SK-N-MC (cell line): ENCODE measurements around the gene IGIP.

Source experiments
- DNase-seq: peaks from one replicate; pipeline ENCODE4 v3.0.0-alpha.2; 2011; ENCODE audit warnings: low read depth, low spot score
- H3K27ac ChIP-seq: fragments of 200-600 bp; sonication (generic); 2 replicates; pipeline ENCODE4 v1.5.1; 2016; ENCODE audit warnings: mixed run types
- H3K36me3 ChIP-seq: fragments of 200-600 bp; sonication (generic); 2 replicates; pipeline ENCODE4 v1.6.1; 2017; ENCODE audit warnings: antibody characterized with exemption, low read length, mixed read lengths; ENCODE audit not compliant: insufficient read depth
- H3K4me3 ChIP-seq: fragments of 200-600 bp; sonication (generic); 2 replicates; pipeline ENCODE4 v1.5.1; 2016
- H3K9ac ChIP-seq: fragments of 200-600 bp; sonication (generic); 2 replicates; pipeline ENCODE4 v1.8.0; 2017; ENCODE audit warnings: mixed run types, mixed read lengths; ENCODE audit not compliant: insufficient read length
- H3K9me3 ChIP-seq: fragments of 200-600 bp; sonication (generic); 2 replicates; pipeline ENCODE4 v1.6.1; 2017; ENCODE audit warnings: low read depth, mild to moderate bottlenecking, antibody characterized with exemption, low read length, moderate library complexity, mixed read lengths
- EZH2 ChIP-seq: fragments of 200-600 bp; sonication (generic); IDR thresholded peaks from one replicate; pipeline ENCODE4 v1.6.1; 2017; ENCODE audit warnings: antibody characterized with exemption
- FOXP2 ChIP-seq: optimal IDR thresholded peaks from 2 replicates; pipeline ENCODE3; 2011; ENCODE audit warnings: mild to moderate bottlenecking, moderate library complexity; ENCODE audit not compliant: insufficient read depth; ENCODE audit errors: extremely low read length, control extremely low read depth
- POLR2AphosphoS5 ChIP-seq: IDR thresholded peaks from 2 replicates; pipeline ENCODE4 v1.6.1; 2012; ENCODE audit warnings: mild to moderate bottlenecking, low read depth, low read length, borderline replicate concordance

IGIP gene

DNA sequence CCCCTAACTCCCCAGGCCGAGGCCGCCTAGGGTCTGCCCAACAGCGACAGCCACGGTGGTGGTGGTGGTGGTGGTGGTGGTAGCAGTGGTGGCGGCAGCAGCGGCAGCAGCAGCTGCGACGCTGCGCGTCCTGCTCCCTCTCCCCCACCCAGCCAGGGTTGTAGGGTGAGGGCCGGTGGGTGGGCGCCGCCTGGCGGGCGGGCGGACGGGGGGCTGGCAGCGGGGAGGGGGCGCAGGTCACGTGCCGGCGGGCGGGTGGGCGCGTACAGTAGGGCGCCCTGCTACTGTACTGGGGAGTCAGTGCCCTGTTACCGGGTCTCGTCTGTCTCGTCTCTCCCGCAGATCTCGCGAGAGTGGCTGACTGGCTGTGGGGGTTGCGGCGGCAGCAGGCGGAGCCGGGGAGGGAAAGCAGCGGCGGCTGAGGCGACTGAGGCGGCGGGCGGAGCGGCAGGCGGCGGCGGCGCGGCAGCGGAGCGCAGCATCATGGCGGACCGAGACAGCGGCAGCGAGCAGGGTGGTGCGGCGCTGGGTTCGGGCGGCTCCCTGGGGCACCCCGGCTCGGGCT is 12.0 kb upstream of the IGIP start, which contains the start of gene PURA:
Gene PURA (plus strand): TSS at position 411 of the 565 bp plus-strand sequence. CDS start 73 bp downstream, at position 484.
- Histone ChIP-seq H3K27ac (peak within 1 kb of the TSS; percentile 58; the same call in 1 of the 2 replicates), H3K36me3 (no peaks in the 10 kb centered on the region), H3K9me3 (no peaks in the 10 kb centered on the region), H3K9ac (peak within 1 kb of the TSS; percentile 81), H3K4me3 (peak within 1 kb of the TSS; percentile 87)
- DNase-seq: peak; percentile 60
- TF ChIP-seq EZH2 (no peak), FOXP2 (no peak), POLR2AphosphoS5 (peak; percentile 86)

DNA sequence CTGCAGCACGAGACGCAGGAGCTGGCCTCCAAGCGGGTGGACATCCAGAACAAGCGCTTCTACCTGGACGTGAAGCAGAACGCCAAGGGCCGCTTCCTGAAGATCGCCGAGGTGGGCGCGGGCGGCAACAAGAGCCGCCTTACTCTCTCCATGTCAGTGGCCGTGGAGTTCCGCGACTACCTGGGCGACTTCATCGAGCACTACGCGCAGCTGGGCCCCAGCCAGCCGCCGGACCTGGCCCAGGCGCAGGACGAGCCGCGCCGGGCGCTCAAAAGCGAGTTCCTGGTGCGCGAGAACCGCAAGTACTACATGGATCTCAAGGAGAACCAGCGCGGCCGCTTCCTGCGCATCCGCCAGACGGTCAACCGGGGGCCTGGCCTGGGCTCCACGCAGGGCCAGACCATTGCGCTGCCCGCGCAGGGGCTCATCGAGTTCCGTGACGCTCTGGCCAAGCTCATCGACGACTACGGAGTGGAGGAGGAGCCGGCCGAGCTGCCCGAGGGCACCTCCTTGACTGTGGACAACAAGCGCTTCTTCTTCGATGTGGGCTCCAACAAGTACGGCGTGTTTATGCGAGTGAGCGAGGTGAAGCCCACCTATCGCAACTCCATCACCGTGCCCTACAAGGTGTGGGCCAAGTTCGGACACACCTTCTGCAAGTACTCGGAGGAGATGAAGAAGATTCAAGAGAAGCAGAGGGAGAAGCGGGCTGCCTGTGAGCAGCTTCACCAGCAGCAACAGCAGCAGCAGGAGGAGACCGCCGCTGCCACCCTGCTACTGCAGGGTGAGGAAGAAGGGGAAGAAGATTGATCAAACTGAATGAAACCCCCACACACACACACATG is 11.2 kb upstream of the IGIP start:
- H3K9ac ChIP-seq: peak overlapping the region; percentile 81

DNA sequence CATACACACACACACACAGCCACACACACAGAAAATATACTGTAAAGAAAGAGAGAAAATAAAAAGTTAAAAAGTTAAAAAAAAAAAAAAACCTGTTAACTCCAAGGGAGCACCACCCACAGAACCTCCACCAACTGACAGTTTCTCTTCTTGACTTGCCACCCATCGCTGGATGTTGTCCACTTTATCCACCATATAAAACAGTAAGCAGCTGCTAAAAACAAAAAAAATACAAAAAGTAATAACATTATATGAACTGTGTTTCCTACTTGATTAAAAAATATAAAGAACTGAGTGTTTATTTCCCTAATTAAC is 10.6 kb upstream of the IGIP start:
- Histone ChIP-seq H3K4me3 (peak overlapping the region; percentile 87), H3K9ac (peak overlapping the region; percentile 81), H3K36me3 (no peaks in the 10 kb centered on the region), H3K9me3 (no peaks in the 10 kb centered on the region), H3K27ac (no peak overlapping the region)
- TF ChIP-seq EZH2 (no peak), FOXP2 (no peak), POLR2AphosphoS5 (no peak)
- DNase-seq: no peak

More for the DNA sequence above, 11.2 kb upstream of the IGIP start:
- no peaks in the 10 kb centered on the region for H3K36me3 ChIP-seq
- peak overlapping the region; percentile 87 for H3K4me3 ChIP-seq
- no peaks in the 10 kb centered on the region for H3K9me3 ChIP-seq
- TF ChIP-seq POLR2AphosphoS5: no peak
- no peak for TF ChIP-seq EZH2
- no peak for TF ChIP-seq FOXP2
- DNase-seq: no peak
- H3K27ac ChIP-seq: no peak overlapping the region

DNA sequence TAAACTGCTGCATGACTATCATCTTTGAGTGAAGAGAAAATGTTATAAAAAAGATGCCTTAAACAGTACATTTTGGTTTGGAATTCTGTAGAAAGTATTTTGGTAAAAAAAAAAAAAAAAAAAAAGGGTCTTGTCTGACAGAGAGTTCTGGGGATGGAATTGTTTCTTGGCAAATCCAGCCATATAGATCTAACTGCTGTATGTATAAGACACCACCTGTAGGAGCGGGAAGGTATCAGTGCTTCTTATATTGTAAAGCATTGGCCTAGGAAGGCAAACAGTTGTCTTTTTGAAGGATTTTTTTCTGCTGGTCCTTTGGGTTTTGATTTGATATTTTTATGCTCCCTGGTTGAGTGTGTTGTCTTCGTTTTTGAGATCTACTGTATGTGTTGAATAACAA is 9.0 kb upstream of the IGIP start:
- peak overlapping the region; percentile 5 for H3K9ac ChIP-seq
- TF ChIP-seq EZH2 (no peak), POLR2AphosphoS5 (no peak), FOXP2 (no peak)
- H3K9me3 ChIP-seq: no peaks in the 10 kb centered on the region
- no peak for DNase-seq
- H3K27ac ChIP-seq: no peak overlapping the region
- H3K4me3 ChIP-seq: peak overlapping the region; percentile 42
- no peaks in the 10 kb centered on the region for H3K36me3 ChIP-seq

DNA sequence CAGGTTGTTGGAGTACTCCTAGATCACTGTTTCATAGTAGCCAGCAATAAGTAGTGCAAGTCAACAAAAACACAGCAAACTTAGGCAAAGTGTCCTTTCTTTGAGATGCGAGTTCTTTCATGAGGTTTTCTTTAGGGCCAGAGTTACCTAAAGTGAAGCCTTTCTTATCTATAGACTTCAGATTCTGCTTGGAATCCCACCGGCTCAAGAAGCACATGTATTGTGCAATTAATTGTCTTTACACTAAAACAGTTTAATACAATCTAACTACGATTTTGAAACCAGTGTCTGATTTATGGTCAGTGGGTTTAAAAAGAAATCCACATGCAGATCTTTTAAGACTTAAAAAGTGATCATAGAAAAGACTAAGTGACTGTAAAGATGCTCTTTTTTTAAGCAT is 8.2 kb upstream of the IGIP start:
- Histone ChIP-seq H3K4me3 (peak overlapping the region; percentile 42), H3K9ac (peak overlapping the region; percentile 5), H3K36me3 (no peaks in the 10 kb centered on the region), H3K9me3 (no peaks in the 10 kb centered on the region), H3K27ac (no peak overlapping the region)
- TF ChIP-seq FOXP2 (no peak), EZH2 (no peak), POLR2AphosphoS5 (no peak)
- DNase-seq: no peak

DNA sequence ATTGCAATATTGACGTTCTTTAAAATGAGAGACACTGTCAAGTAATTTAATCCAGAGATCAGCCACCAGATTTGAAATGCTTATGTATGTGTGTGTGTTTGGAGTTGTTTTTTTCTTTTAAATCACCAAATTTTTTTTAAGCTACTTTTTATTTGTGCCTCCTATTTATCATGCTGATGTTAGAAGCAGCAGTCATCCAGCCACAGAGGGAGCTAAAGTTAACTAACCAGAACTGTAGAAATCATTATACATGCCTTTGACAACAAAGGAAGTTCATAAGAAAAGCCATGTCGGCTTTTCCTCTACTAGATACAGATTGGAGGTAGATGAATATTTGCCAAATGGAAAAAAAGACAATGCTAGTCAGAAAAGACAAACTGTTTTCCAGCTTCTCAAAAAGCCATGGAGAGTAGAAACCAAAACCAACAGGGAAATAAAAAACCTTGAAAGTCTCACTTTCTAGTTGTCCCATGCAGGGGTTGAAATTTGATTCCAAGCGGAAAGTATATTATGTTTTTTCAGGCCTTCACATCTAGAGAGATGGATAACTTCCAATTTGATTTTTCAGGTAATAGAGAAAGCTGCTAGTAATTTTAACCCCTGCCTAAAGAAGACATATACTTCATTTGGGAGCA is 7.3 kb upstream of the IGIP start:
- Histone ChIP-seq H3K27ac (no peak overlapping the region), H3K9ac (no peak overlapping the region), H3K4me3 (no peak overlapping the region), H3K36me3 (no peaks in the 10 kb centered on the region), H3K9me3 (no peaks in the 10 kb centered on the region)
- no peak for TF ChIP-seq EZH2
- no peak for TF ChIP-seq POLR2AphosphoS5
- TF ChIP-seq FOXP2: no peak
- no peak for DNase-seq

DNA sequence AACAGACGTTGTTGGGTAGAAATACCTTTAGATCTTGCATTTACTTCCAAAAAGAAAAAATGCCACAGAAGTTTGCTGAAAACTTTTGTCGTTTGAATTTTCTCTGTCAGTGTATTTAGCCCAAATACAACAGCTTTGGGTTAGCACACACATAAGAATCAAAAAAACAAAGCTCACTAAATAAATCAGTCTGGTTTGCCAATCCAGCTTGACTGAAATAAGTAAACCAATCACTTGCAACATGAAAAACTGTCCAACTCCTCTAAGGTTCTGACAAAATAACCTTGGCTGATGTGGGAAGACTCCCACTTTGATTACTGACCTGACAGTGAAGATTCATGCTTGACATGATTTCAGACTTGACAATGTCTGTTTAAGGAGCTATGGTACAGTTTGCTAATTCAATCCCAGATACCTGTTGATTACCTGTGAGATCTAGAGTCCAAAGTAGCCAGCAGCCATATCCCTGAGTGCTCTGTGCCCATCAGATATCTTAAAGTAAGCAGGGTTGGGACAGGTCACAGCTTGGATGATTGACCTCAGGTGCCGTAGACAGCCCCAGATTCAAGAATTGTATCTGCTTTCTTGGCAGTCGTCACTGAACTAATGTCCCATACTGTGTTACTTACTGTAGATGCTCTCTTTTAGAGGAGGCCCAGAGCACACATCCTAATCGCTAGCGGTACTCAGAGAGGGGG is 727 bp downstream of the IGIP start:
- DNase-seq: no peak
- Histone ChIP-seq H3K9me3 (no peaks in the 10 kb centered on the region), H3K27ac (no peak overlapping the region), H3K9ac (no peak overlapping the region), H3K4me3 (no peak overlapping the region), H3K36me3 (no peaks in the 10 kb centered on the region)
- TF ChIP-seq EZH2: no peak
- no peak for TF ChIP-seq POLR2AphosphoS5
- no peak for TF ChIP-seq FOXP2

DNA sequence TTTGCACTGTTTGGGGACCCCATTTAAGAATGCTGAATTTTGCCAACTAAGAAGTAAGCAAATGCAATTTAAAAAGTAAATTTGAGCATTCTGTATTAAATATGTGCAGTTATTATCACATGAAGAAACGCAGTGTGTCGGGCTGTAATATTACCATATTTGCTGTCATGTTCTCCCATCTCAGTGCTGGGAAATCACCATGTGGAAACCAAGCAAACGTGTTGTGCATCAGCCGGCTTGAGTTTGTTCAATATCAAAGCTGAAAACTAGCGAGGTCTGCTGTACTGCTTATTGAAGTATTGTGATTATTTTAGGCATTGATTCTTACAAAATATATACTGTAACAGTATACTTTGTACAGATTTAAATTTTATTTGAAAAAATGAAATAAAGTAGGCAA is 2.6 kb downstream of the IGIP start:
- no peaks in the 10 kb centered on the region for H3K9me3 ChIP-seq
- DNase-seq: no peak
- no peak for TF ChIP-seq FOXP2
- H3K27ac ChIP-seq: no peak overlapping the region
- no peak overlapping the region for H3K9ac ChIP-seq
- H3K36me3 ChIP-seq: no peaks in the 10 kb centered on the region
- no peak overlapping the region for H3K4me3 ChIP-seq
